Erythroblast (primary cell): ENCODE measurements around the gene MUC5AC.
"Not testable (repeated sequence)": the region's sequence is repeated elsewhere in the genome, so short reads cannot be mapped to it uniquely, and the experiment has no call there.

Experiments
- DNase-seq, 2 experiments: peaks; one replicate each; lab custom pipeline; 2025; lab: John Stamatoyannopoulos, UW
- GATA1 ChIP-seq: IDR thresholded peaks from 2 replicates; pipeline ENCODE4 v1.6.1; 2011; ENCODE audit warnings: low read depth, mild to moderate bottlenecking, control low read depth, low read length, moderate library complexity
- POLR2A ChIP-seq: IDR thresholded peaks from 2 replicates; pipeline ENCODE4 v1.6.1; 2011; ENCODE audit warnings: mild to moderate bottlenecking, low read length

Gene MUC5AC, protein sequence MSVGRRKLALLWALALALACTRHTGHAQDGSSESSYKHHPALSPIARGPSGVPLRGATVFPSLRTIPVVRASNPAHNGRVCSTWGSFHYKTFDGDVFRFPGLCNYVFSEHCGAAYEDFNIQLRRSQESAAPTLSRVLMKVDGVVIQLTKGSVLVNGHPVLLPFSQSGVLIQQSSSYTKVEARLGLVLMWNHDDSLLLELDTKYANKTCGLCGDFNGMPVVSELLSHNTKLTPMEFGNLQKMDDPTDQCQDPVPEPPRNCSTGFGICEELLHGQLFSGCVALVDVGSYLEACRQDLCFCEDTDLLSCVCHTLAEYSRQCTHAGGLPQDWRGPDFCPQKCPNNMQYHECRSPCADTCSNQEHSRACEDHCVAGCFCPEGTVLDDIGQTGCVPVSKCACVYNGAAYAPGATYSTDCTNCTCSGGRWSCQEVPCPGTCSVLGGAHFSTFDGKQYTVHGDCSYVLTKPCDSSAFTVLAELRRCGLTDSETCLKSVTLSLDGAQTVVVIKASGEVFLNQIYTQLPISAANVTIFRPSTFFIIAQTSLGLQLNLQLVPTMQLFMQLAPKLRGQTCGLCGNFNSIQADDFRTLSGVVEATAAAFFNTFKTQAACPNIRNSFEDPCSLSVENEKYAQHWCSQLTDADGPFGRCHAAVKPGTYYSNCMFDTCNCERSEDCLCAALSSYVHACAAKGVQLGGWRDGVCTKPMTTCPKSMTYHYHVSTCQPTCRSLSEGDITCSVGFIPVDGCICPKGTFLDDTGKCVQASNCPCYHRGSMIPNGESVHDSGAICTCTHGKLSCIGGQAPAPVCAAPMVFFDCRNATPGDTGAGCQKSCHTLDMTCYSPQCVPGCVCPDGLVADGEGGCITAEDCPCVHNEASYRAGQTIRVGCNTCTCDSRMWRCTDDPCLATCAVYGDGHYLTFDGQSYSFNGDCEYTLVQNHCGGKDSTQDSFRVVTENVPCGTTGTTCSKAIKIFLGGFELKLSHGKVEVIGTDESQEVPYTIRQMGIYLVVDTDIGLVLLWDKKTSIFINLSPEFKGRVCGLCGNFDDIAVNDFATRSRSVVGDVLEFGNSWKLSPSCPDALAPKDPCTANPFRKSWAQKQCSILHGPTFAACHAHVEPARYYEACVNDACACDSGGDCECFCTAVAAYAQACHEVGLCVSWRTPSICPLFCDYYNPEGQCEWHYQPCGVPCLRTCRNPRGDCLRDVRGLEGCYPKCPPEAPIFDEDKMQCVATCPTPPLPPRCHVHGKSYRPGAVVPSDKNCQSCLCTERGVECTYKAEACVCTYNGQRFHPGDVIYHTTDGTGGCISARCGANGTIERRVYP (N-terminal part only)

DNA sequence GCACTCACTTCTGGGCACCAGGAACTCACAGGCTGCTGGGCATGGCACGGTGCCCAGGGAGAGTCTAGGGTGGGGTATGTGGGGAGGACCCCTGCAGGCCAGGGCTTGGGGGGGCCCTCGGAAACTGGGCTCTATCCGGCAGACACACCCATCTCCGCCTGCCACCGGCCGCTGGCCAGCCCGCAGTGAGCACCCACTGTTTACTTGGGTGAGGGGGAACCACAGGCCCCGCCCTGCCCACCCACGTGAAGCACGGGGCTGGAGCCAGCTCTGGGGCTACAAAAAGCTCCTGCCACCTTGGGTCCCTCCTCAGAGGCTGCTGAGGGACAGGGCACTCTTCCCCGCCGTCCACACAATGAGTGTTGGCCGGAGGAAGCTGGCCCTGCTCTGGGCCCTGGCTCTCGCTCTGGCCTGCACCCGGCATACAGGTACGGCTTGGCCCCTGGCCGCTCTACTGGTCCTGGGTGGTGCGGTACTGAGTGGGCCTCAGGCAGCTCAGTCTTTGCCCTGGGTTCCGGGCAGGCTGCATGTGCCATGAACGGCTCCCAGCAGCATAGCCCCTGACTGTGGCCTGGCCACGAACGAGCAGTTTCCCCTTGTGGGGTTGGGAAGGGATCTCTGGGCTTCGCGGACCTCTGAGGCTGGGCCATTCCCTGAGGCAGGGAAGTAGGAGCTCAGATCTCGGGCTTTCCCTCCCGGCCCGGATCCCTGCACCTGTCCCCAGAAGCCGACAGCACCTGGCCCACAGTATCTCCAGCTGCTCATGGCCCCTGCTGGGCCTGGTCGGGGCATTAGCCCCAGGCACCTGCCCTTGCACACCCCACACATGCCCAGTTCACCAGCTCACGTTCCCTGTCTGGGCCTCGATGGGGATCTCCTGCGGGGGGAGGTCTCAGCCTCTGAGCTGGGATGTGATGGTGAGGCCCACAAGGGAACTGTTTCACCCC, at the start of gene MUC5AC:
Gene MUC5AC (plus strand): TSS at position 309 of the 947 bp plus-strand sequence. CDS start 47 bp downstream, at position 356.
- DNase-seq = no peak
- TF ChIP-seq GATA1 = no peak
- no peak for TF ChIP-seq POLR2A

DNA sequence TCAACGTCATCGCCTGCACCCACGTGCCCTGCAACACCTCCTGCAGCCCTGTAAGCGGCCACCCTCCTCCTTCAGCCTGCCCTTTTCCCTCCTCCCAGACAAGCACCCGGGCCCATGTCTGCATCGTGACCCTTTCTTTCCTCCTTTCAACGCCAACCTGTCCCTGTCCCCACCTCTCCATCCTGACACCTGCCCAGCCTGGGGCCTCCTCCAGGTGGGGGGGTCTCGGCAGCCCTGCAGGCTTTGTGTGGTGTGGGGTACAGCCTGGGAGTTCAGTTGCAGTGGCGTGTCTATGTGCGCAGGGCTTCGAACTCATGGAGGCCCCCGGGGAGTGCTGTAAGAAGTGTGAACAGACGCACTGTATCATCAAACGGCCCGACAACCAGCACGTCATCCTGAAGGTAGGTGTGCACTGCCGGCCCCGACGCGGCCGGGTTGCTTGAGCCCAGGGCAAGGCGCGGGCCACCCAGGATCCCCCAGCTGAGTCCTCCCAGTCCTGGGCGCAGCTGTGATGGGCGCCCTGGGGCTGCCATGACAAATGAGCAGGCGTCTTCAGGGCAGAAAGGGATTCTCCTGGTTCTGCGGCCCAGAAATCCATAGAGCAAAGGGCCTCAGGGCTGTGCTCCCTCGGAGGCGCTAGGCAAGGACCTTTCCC, 49.4 kb upstream of the MUC5AC start:
- no peak for DNase-seq
- no peak for TF ChIP-seq GATA1
- TF ChIP-seq POLR2A = no peak

DNA sequence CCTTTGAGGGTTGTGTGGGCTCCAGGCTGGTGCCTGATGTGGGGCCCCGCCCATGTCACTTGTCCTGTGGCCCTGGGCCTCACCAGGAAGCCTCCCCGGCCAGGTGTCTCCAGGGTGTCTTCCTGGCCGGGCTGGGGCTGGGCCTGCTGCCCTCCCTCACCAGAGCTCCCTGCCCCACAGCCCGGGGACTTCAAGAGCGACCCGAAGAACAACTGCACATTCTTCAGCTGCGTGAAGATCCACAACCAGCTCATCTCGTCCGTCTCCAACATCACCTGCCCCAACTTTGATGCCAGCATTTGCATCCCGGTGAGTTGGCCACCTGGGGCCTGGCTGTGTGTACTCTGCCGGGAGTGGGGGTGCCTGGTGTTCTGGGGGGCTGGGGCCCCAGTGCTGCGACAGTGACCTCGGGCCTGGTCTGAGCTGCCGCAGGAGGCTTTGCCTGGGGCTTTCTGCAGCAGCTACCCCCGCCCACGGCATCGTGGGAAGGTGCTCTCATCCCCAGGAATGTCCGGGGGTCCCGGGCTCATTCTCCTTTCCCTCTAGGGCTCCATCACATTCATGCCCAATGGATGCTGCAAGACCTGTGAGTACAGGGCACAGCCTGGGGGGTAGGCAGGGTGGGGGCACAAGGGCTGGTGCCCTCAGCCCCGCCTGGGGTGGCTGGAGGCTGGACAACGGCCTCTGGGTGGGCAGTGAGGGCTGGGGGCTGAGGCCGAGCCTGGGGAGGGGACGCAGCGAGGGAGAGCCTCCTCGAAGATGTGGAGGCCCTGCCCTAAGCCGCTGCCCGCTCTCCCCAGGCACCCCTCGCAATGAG, 48.4 kb upstream of the MUC5AC start:
- TF ChIP-seq GATA1 = no peak
- TF ChIP-seq POLR2A = no peak
- no peak for DNase-seq

DNA sequence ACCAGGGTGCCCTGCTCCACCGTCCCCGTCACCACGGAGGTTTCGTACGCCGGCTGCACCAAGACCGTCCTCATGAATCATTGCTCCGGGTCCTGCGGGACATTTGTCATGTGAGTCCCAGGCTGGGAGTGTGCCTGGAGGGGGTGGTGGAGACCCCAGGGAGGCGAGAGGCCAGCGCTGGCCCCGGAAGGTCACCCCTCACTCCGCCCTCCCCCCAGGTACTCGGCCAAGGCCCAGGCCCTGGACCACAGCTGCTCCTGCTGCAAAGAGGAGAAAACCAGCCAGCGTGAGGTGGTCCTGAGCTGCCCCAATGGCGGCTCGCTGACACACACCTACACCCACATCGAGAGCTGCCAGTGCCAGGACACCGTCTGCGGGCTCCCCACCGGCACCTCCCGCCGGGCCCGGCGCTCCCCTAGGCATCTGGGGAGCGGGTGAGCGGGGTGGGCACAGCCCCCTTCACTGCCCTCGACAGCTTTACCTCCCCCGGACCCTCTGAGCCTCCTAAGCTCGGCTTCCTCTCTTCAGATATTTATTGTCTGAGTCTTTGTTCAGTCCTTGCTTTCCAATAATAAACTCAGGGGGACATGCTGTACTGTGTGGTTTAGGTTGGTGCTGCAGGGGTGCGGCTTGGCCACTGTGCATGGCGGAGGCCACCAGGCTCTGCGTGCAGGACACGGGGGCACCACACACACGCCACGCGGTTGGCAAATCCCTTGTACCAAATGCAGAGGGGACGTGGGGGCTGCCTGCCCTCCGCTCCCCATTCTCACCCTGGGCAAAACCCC, 47.6 kb upstream of the MUC5AC start:
- no peak for DNase-seq
- TF ChIP-seq GATA1 = no peak
- no peak for TF ChIP-seq POLR2A

DNA sequence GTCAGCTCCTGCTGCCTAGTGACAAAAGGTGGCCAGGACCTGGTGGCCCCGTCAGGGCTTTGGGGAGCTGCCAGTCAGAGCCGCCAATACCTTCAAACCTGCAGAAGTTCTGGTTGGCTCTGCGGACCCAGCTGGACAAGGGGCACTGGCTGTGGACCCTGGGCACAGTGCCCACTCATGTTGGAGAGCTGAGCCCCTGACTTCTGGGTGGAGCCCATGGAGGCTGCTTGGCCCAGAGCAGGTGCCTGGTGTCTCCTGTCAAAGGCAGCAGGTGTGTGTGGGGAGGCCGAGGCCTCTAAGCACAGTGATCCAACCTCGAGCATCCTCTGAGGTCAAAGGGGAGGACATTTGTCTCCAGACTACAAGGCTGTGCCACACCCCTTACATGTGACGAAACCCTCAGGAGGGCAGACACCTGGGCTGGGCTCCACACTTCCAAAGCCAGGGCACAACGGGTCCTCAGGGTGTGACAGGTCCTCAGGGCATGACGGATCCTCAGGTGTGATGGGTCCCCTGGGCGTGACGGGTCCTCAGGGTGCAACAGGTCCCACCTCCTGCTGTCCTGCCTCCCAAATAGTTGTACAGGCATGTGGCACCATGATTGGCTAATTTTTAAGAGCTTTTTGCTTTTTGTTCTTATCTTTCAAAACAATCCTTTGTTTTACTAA, 46.1 kb upstream of the MUC5AC start:
- TF ChIP-seq POLR2A (no peak), GATA1 (no peak)
- no peak for DNase-seq

DNA sequence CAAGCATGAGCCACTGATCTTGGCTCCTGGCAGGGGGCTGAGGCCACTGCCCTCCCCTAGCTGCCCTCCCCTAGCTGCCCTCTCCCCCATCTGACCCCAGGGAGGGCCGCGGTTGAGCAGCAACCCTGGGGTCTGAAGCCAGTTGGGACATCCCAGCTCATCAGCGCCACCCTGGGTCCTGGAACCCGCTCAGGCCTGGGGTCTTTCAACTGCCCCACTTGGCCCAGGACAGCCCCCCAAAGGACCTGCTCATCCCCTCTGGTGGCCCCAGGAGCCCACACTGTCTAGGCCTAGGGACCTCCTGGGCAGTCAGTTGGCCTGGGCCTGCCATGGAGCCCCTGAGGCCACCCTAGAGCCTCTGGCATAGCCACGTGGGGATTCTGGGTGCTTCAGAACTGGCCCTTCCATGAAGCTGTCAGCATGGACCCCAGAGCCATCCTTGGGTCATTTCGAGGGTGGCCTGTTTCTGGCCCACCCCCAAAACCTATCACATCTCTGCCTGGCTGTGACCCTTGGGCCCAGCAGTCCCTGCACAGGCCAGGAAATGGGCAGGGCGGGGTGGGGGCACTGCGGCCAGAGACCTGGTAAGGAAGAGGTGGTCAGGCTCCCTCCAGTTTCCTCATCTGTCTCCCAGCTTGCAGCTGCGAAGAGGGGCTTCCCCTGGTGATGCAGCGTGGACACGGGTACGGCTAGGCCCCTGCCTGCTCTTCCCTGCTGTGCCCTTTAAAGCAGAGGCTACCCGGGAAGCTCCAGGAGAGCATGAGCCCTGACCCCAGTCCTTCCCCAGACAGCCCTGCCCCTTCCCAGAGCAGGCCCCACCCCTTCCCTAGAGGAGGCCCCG, 45.2 kb upstream of the MUC5AC start:
- TF ChIP-seq POLR2A = no peak
- no peak for TF ChIP-seq GATA1
- DNase-seq = no peak

DNA sequence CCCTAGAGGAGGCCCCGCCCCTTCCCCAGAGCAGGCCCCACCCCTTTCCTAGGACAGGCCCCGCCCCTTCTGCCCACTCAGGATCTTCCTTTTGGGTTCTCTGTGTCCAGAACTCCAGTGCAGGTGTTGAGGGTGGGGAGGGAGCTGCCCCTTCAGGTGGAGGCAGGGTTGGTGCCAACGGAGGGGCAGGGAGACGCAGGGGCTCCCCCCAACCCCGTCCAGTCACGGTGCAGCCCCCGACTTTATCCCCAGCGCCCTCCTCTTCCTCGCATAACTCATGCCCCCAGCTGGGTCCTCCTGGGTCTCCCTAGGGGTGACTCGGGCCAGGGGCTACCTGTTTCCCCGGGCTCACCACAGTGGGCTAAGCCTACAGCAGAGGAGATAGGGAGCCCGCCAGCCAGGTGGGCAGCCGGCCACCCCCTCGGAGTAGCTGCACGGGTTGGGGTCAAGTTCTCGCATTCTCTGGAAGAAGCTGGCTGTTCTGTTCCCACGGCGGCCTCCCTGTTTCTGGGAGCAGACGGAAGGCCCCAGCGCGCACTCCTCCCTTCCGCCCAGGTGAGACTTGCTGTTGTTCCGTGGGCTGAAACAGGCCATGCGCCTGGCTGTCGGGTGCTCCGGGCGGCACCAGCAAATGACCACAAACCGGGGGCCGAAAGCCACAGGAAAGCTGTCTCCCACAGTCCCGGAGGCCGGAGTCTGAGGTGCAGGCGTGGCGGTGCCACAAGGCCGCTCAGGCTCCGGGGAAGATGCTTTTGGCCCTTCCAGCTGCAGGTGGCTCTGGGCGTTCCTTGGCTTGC, 44.1 kb upstream of the MUC5AC start:
- TF ChIP-seq GATA1 = no peak
- no peak for TF ChIP-seq POLR2A

DNA sequence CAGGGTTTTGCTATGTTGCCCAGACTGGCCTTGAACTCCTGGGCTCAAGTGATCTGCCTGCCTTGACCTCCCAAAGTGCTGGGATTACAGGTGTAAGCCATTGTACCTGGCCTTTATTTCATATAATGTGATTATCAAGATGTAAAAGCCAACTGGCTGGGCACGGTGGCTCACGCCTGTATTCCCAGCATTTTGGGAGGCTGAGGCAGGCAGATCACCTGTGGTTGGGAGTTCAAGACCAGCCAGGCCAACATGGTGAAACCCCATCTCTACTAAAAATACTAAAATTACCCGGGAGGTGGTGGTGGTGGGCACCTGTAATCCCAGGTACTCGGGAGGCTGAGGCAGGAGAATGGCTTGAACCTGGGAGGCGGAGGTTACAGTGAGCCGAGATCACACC, 42.5 kb upstream of the MUC5AC start:
- DNase-seq = not testable (repeated sequence)

More for the DNA sequence above, 44.1 kb upstream of the MUC5AC start:
- DNase-seq = peak in 1 of 2 experiments; percentile 14

DNA sequence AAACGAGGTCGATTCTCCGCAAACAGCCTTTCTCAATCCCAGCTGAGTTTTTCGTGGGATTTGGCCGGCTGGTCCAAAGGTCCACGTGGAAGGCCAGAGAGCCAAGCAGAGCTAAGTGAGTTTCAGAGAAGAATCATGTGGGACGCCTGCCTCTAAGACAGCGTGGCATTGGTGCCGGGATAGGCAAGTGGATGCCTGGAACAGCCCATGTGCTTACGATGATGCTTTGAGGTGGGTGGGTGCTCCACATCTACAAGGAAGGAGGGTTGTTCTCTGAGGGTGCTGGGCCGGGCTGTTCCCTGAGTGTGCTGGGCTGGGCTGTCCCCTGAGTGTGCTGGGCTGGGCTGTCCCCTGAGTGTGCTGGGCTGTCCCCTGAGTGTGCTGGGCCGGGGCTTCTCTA, 41.6 kb upstream of the MUC5AC start:
- no peak for DNase-seq
- TF ChIP-seq POLR2A = no peak
- TF ChIP-seq GATA1 = no peak
